Peyer's patch (tissue), 4 donors: ENCODE data around the gene LGSN.
"Not testable (repeated sequence)": the region's sequence is repeated elsewhere in the genome, so short reads cannot be mapped to it uniquely, and the experiment has no call there.

ENCODE experiments used
- POLR2A ChIP-seq, 2 donors: fragments of 450-650 bp; IDR thresholded peaks; one replicate each; pipeline ENCODE4 v1.5.1; 2017; ENCODE audit warnings: antibody characterized with exemption in 2 of 2, mild to moderate bottlenecking in 2 of 2, moderate library complexity in 2 of 2
- TF ChIP-seq, protein P1 (sequence below), 6 experiments: fragments of 450-650 bp in 4 of 6; fragments of 200-600 bp in 2 of 6; sonication (generic) in 1 of 6; IDR thresholded peaks; one replicate each; pipeline ENCODE4 v1.5.1; 2017 to 2019; ENCODE audit warnings: antibody characterized with exemption in 6 of 6, mild to moderate bottlenecking in 3 of 6, moderate library complexity in 1 of 6

- TF ChIP-seq, protein P1, sequence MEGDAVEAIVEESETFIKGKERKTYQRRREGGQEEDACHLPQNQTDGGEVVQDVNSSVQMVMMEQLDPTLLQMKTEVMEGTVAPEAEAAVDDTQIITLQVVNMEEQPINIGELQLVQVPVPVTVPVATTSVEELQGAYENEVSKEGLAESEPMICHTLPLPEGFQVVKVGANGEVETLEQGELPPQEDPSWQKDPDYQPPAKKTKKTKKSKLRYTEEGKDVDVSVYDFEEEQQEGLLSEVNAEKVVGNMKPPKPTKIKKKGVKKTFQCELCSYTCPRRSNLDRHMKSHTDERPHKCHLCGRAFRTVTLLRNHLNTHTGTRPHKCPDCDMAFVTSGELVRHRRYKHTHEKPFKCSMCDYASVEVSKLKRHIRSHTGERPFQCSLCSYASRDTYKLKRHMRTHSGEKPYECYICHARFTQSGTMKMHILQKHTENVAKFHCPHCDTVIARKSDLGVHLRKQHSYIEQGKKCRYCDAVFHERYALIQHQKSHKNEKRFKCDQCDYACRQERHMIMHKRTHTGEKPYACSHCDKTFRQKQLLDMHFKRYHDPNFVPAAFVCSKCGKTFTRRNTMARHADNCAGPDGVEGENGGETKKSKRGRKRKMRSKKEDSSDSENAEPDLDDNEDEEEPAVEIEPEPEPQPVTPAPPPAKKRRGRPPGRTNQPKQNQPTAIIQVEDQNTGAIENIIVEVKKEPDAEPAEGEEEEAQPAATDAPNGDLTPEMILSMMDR (IDR thresholded peaks at IDR 0.05): not testable (repeated sequence)
- not testable (repeated sequence) for TF ChIP-seq POLR2A (IDR thresholded peaks at IDR 0.05)
These were observed 91.6 kb downstream of the LGSN start for GRCh38 chr6:63227928-63228894.
